Prostate gland (tissue), 2 donors: ENCODE measurements around the gene SIGLEC15. TPM values are rescaled to one million over a fixed set of nuclear protein-coding genes. Genes with fewer than 3 reads are reported as not detected.

Source experiments
- DNase-seq: peaks from one replicate; pipeline ENCODE4 v3.0.0-alpha.2; 2019; ENCODE audit warnings: low spot score
- H3K27ac ChIP-seq, 2 donors: fragments of 200-600 bp; sonication (generic); 2 replicates each; pipeline ENCODE4 v1.5.1; 2017 to 2019
- H3K27me3 ChIP-seq: fragments of 200-600 bp; sonication (generic); replicated peaks from 2 replicates; pipeline ENCODE4 v1.5.1; 2019; ENCODE audit not compliant: insufficient read depth
- H3K36me3 ChIP-seq, 2 donors: fragments of 200-600 bp; sonication (generic); 1 replicate in 1 of 2; 2 replicates in 1 of 2; pipeline versions ENCODE4 v1.5.1 to v1.8.1; 2017 to 2019
- H3K4me1 ChIP-seq: fragments of 200-600 bp; sonication (generic); replicated peaks from 2 replicates; pipeline ENCODE4 v1.5.1; 2019
- H3K4me3 ChIP-seq, 2 donors: fragments of 200-600 bp; sonication (generic); 2 replicates each; pipeline ENCODE4 v1.5.1; 2017 to 2019
- H3K9me3 ChIP-seq: fragments of 200-600 bp; sonication (generic); 2 replicates; pipeline ENCODE4 v1.5.1; 2017
- POLR2A ChIP-seq: fragments of 450-650 bp; IDR thresholded peaks from one replicate; pipeline ENCODE4 v1.6.1; 2016; ENCODE audit warnings: antibody characterized with exemption, mild to moderate bottlenecking
- POLR2AphosphoS5 ChIP-seq: sonication (generic); formaldehyde crosslinking; IDR thresholded peaks from one replicate; pipeline ENCODE4 v1.6.1; 2017; ENCODE audit warnings: antibody characterized with exemption
- WGBS: methylation state at CpG from one replicate; pipeline ENCODE4 v1.1.5; 2018; 5-methylcytosine and 5-hydroxymethylcytosine counted together
- intact Hi-C: fragments of 100-400 bp; cut with DNase I; formaldehyde crosslinking; loops from one replicate; pipeline ENCODE4 v1.14.2; 2022
- total RNA-seq, 2 donors: library from RNA; depleted of rRNA; stranded (reverse); fragments of >200 nt; gene quantifications; one replicate each; pipeline ENCODE4 v1.1.0, GENCODE V29; 2016
- TF ChIP-seq, protein P1 (sequence below), 4 experiments: fragments of 200-600 bp in 2 of 4; fragments of 450-650 bp in 2 of 4; sonication (generic) in 2 of 4; IDR thresholded peaks; 1 replicate in 3 of 4; 2 replicates in 1 of 4; pipeline ENCODE4 v1.5.1; 2016 to 2019; ENCODE audit warnings: antibody characterized with exemption in 4 of 4, mild to moderate bottlenecking in 2 of 4, moderate library complexity in 2 of 4

Gene SIGLEC15
- total RNA-seq, 2 donors from 2014 or later, result 0.91 TPM; not detected in 1

DNA sequence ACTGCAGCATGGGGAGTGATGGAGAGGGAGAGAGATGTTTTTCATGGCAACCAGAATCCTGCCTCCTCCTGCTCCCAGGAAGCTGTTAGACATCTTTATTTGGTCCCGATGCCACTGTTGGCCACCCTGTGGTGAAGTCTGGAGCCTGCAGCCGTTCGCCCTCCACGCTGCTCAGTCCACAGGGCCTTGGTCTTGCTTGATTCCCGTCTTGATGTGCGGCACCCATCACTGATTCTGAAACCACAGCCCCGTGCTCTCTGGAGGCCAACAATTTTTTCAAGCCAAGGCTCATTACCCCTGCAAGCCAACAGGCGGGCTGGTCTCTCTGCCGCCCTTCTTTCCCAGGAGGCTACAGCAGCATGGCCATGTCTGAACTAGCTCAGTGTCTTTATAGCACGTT is 24.5 kb downstream of the SIGLEC15 start:
- H3K27me3 ChIP-seq, result no peaks in the 10 kb centered on the region
- no peak overlapping the region for H3K27ac ChIP-seq
- no peak for DNase-seq
- no peaks in the 10 kb centered on the region for H3K36me3 ChIP-seq
- intact Hi-C loops, result loop anchor here (10.0 kb wide), 1 partner anchor 65 kb away; no protein-coding TSS in a partner anchor
- H3K4me1 ChIP-seq, result no peaks in the 10 kb centered on the region
- WGBS, result 86% methylated on average over 10 of the region's 10 CpGs
- H3K9me3 ChIP-seq, result no peaks in the 10 kb centered on the region
- no peak for TF ChIP-seq POLR2A
- TF ChIP-seq, protein P1, sequence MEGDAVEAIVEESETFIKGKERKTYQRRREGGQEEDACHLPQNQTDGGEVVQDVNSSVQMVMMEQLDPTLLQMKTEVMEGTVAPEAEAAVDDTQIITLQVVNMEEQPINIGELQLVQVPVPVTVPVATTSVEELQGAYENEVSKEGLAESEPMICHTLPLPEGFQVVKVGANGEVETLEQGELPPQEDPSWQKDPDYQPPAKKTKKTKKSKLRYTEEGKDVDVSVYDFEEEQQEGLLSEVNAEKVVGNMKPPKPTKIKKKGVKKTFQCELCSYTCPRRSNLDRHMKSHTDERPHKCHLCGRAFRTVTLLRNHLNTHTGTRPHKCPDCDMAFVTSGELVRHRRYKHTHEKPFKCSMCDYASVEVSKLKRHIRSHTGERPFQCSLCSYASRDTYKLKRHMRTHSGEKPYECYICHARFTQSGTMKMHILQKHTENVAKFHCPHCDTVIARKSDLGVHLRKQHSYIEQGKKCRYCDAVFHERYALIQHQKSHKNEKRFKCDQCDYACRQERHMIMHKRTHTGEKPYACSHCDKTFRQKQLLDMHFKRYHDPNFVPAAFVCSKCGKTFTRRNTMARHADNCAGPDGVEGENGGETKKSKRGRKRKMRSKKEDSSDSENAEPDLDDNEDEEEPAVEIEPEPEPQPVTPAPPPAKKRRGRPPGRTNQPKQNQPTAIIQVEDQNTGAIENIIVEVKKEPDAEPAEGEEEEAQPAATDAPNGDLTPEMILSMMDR (IDR thresholded peaks at IDR 0.05), result peak in 3 of 4 experiments; percentile 11 to 33 (median 17)
- H3K4me3 ChIP-seq, result no peak overlapping the region

DNA sequence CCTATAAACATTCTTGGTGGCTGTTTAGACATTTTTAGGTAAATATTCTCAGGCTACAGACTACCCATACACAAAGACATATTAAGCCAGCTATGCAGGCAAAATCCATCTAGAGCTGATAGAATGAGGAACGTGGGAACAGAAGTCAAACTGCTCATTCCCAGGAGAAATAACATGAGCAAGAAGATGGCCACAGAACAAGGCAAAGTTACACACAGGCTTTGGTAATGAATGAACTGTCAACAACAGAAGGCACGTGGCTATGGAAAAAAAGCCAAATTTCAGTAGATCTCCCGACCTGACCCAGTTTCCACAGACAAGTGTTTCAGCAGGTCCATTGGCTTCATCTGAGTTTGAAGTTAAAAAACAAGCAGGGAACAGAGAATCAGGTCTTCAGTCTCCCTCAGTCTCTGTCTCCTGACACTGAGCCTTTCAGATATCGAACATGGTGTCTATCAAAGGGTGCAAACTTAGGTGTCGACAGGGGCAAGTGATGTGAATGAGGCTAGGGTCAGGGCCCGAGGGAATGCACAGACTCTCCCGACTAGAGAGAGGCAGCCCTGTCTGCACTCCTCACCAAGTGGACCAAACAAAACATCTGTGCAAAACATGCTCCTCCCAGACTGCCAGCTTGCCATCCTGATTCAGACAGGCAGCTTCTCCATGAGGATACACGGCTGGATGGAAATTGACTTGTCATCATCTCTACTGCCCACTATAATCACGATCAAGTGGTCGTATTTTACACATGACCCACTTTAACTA is 25.9 kb downstream of the SIGLEC15 start:
- TF ChIP-seq POLR2A (no peak), POLR2AphosphoS5 (no peak)
- TF ChIP-seq, protein P1 (IDR thresholded peaks at IDR 0.05), result no peak
- Histone ChIP-seq H3K4me1 (no peaks in the 10 kb centered on the region), H3K27me3 (no peaks in the 10 kb centered on the region), H3K4me3 (no peak overlapping the region), H3K9me3 (no peaks in the 10 kb centered on the region), H3K27ac (no peak overlapping the region), H3K36me3 (no peaks in the 10 kb centered on the region)
- intact Hi-C loops, result loop anchor here (10.0 kb wide), 1 partner anchor 63 kb away; no protein-coding TSS in a partner anchor
- no peak for DNase-seq
- WGBS, result 58% methylated on average over 10 of the region's 10 CpGs

DNA sequence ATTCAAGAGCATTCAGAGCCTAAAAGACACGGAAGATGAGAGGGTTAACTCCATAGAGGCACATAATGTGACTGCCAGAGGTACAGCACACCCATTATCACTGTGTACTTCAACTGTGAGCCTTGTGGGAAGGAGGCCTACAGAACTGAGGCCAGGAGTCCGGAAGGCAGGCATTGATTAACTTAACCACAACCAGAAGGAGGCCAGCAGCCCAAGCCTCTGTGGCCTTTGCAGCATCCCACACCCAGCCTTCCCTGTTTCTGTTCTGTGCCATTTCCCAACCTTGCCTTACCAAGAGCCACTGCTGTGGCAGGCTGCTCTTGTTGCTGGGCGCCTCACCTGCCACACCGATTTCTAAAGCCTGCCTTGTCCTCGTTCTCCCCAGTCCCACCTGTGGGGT is 27.2 kb downstream of the SIGLEC15 start:
- H3K36me3 ChIP-seq, result no peaks in the 10 kb centered on the region
- H3K9me3 ChIP-seq, result no peaks in the 10 kb centered on the region

DNA sequence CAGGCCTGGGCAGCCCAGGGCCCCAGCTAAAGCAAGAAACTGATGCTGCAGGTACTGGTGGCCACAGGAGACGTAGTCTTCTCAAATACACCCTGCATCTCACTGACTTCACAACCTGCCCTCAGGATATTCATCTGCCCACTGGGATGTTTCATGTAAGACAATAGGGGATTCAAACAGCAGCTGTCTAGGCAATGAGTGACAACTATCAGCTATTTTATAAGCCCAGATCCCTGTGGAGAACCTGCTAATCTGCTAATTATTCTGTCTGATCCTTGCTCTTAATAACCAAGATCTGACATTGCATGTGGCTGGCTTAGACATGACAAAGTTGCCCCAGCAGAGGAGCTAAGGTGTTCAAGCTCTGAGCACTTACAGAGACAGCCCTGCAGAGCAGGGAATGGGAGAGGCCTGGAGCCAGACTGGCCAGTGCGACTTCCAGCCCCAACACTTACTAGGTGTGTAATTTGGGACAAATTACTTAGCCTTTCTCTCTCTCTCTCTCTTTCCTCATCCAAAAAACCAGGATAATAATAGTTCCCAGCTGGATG is 28.6 kb downstream of the SIGLEC15 start:
- H3K9me3 ChIP-seq, result no peaks in the 10 kb centered on the region
- intact Hi-C loops, result loop anchor here (10.0 kb wide), 1 partner anchor 61 kb away; no protein-coding TSS in a partner anchor
- no peaks in the 10 kb centered on the region for H3K4me1 ChIP-seq
- no peak for DNase-seq
- no peak overlapping the region for H3K27ac ChIP-seq
- H3K36me3 ChIP-seq, result no peaks in the 10 kb centered on the region
- TF ChIP-seq POLR2A, result no peak
- TF ChIP-seq, protein P1 (IDR thresholded peaks at IDR 0.05), result no peak
- no peak for TF ChIP-seq POLR2AphosphoS5
- H3K4me3 ChIP-seq, result no peak overlapping the region
- no peaks in the 10 kb centered on the region for H3K27me3 ChIP-seq
- WGBS, result 98% methylated on average over 2 of the region's 2 CpGs

More for the DNA sequence above, 27.2 kb downstream of the SIGLEC15 start:
- DNase-seq, result no peak
- Histone ChIP-seq H3K4me3 (no peak overlapping the region), H3K4me1 (no peaks in the 10 kb centered on the region), H3K27me3 (no peaks in the 10 kb centered on the region), H3K27ac (no peak overlapping the region)
- intact Hi-C loops, result loop anchor here (10.0 kb wide), 1 partner anchor 62 kb away; no protein-coding TSS in a partner anchor
- WGBS, result 82% methylated on average over 5 of the region's 5 CpGs
- TF ChIP-seq, protein P1 (IDR thresholded peaks at IDR 0.05), result no peak
- TF ChIP-seq POLR2AphosphoS5, result no peak
- no peak for TF ChIP-seq POLR2A
